ENCODE results near the gene PLCB2. TPM values are rescaled to one million over a fixed set of nuclear protein-coding genes. Genes with fewer than 3 reads are reported as not detected.

Gene PLCB2
- total and polyA plus RNA-seq, 9 of the 15 experiments (the other 6 are each of a cell fraction or from before 2014, with no cell fraction given): 0.37 to 12.3 (median 8.0) TPM

- POLR2A ChIA-PET: interaction anchor here (0.8 to 4.8 kb wide), 3 partner anchors 10 to 45 kb away, joined by 3 to 30 read pairs (median 4); partner anchors contain the start of gene DISP2
- H3K9me1 ChIP-seq (ENCODE audit: control insufficient read depth, insufficient read depth, low read length): no peaks in the 10 kb centered on the region
- H3K4me1 ChIP-seq (replicated peaks in 1 of 2; ENCODE audit: control insufficient read depth in 2 of 2, insufficient read depth in 2 of 2, low read length in 2 of 2): peaks cover 14 to 56% of the 10 kb centered on the region in 2 experiments
- intact Hi-C loops (cut with micrococcal nuclease): loop anchor here (1.0 to 5.0 kb wide), 3 partner anchors 18 to 122 kb away; no protein-coding TSS in a partner anchor
- H3K4me3 ChIP-seq: no peak overlapping the region
- WGBS (ENCODE audit: insufficient coverage, low coverage, missing lambda C conversion rate): 53% methylated on average over 9 of the region's 11 CpGs
- H3K27me3 ChIP-seq (ENCODE audit: control insufficient read depth in 2 of 2, insufficient read depth in 2 of 2, low read length in 2 of 2): no peaks in the 10 kb centered on the region
- no peak overlapping the region for H2AFZ ChIP-seq (ENCODE audit: low read depth, low read length)
- no peak for ATAC-seq
- no peak overlapping the region for H3K4me2 ChIP-seq (ENCODE audit: insufficient read depth, low read length)
- no peaks in the 10 kb centered on the region for H3K79me2 ChIP-seq (ENCODE audit: control insufficient read depth, insufficient read depth, low read length)
- no peak for DNase-seq (ENCODE audit: extremely low read depth in 1 of 4, low spot score in 3 of 4)
- no peaks in the 10 kb centered on the region for H3K9me3 ChIP-seq (replicated peaks; ENCODE audit: control insufficient read depth, insufficient read depth, low read depth, low read length)
- no peak for FAIRE-seq
- no peak overlapping the region for H3K27ac ChIP-seq (ENCODE audit: extremely low read depth, low read depth, low read length)
- in situ Hi-C loops (cut with MboI): no loop called here
- H4K20me1 ChIP-seq (replicated peaks; ENCODE audit: control insufficient read depth, insufficient read depth, low read length): peaks cover 6% of the 10 kb centered on the region; the same call in 1 of the 2 replicates
- CTCF ChIA-PET (ENCODE audit: low intra/inter-chr PET ratio): interaction anchor here (0.9 to 1.6 kb wide), 5 partner anchors 15 to 65 kb away, joined by 3 to 11 read pairs (median 4); no protein-coding TSS in a partner anchor
- no TSS peak for BruUV-seq (replicated peaks)
- H3K9ac ChIP-seq (ENCODE audit: insufficient read depth in 1 of 2, low read depth in 2 of 2, low read length in 2 of 2): no peak overlapping the region
- no peaks in the 10 kb centered on the region for H3K36me3 ChIP-seq (ENCODE audit: control insufficient read depth, insufficient read depth, low read length)
- TF ChIP-seq NFE2 (IDR thresholded peaks at IDR 0.05; ENCODE audit: low read depth) (no peak), NBN (IDR thresholded peaks at IDR 0.05; ENCODE audit: low read depth) (no peak), CBX3 (IDR thresholded peaks at IDR 0.05; ENCODE audit: borderline replicate concordance in 1 of 2, low read length in 2 of 2) (no peak), NFYB (IDR thresholded peaks at IDR 0.05; ENCODE audit: extremely low read depth, insufficient read length) (no peak), GABPA (tag; conservative IDR thresholded peaks at IDR 0.05; ENCODE audit: low read depth) (no peak), KLF13 (tag; IDR thresholded peaks at IDR 0.05; ENCODE audit: borderline replicate concordance, low read depth) (no peak), ZNF696 (CRISPR knock-in tag; conservative IDR thresholded peaks at IDR 0.05) (no peak), AFF1 (IDR thresholded peaks at IDR 0.05; ENCODE audit: low read depth in 1 of 2, partially characterized antibody in 2 of 2) (no peak), HNRNPL (IDR thresholded peaks at IDR 0.05; ENCODE audit: low read depth, low read length) (no peak), MAFF (IDR thresholded peaks at IDR 0.05; ENCODE audit: low read length) (no peak), PHB (CRISPR knock-in tag; IDR thresholded peaks at IDR 0.05) (no peak), SIN3B (IDR thresholded peaks at IDR 0.05; ENCODE audit: low read depth) (no peak), ZNF592 (IDR thresholded peaks at IDR 0.05) (no peak), STAT5A (IDR thresholded peaks at IDR 0.05; ENCODE audit: borderline replicate concordance, low read length) (no peak)
Observed at GRCh38 chr15:40338921-40339620, 31.3 kb upstream of the PLCB2 start.
